Gastroesophageal sphincter (tissue), 3 donors: ENCODE measurements around the gene WDR81.

Experiments
- CTCF ChIP-seq, 4 experiments: fragments of 200-600 bp in 2 of 4; fragments of 450-650 bp in 2 of 4; sonication (generic) in 1 of 4; IDR thresholded peaks; one replicate each; pipeline ENCODE4 v1.5.1; 2017 to 2019; ENCODE audit warnings: antibody characterized with exemption in 4 of 4, mild to moderate bottlenecking in 2 of 4, moderate library complexity in 2 of 4
- EP300 ChIP-seq: sonication (generic); formaldehyde crosslinking; IDR thresholded peaks from one replicate; pipeline ENCODE4 v1.6.1; 2017; ENCODE audit warnings: antibody characterized with exemption, mild to moderate bottlenecking
- POLR2A ChIP-seq, 2 donors: fragments of 450-650 bp; IDR thresholded peaks; one replicate each; pipeline ENCODE4 v1.6.1; 2017; ENCODE audit warnings: antibody characterized with exemption in 2 of 2, mild to moderate bottlenecking in 2 of 2, moderate library complexity in 1 of 2
- POLR2AphosphoS5 ChIP-seq: sonication (generic); formaldehyde crosslinking; IDR thresholded peaks from one replicate; pipeline ENCODE4 v1.6.1; 2017; ENCODE audit warnings: antibody characterized with exemption

- TF ChIP-seq POLR2A (IDR thresholded peaks at IDR 0.05): no peak
- TF ChIP-seq CTCF (IDR thresholded peaks at IDR 0.05): no peak
- no peak for TF ChIP-seq POLR2AphosphoS5
- TF ChIP-seq EP300: no peak
Observed at GRCh38 chr17:1735418-1735817, 10.9 kb downstream of the WDR81 start.
